HG03135 (cell line): Measurements from ENCODE around the gene MYO1G.
"Not testable (repeated sequence)": the region's sequence is repeated elsewhere in the genome, so short reads cannot be mapped to it uniquely, and the experiment has no call there.

Experiments used
- ATAC-seq: cut with Tn5 transposase; IDR thresholded peaks from one replicate; pipeline ENCODE4 v1.9.1; 2021; ENCODE audit warnings: mild to moderate bottlenecking, moderate library complexity; ENCODE audit not compliant: unreplicated experiment

MYO1G gene

GRCh38 chr7:44944821-44945220 lies 34.0 kb downstream of the MYO1G start:
- no peak for ATAC-seq

- no peak for ATAC-seq
Observed at GRCh38 chr7:44943631-44944030, 35.2 kb downstream of the MYO1G start.

- ATAC-seq = no peak
Observed at GRCh38 chr7:44937426-44937825, 41.4 kb downstream of the MYO1G start.

GRCh38 chr7:44936322-44936721 lies 42.5 kb downstream of the MYO1G start:
- no peak for ATAC-seq

GRCh38 chr7:44935583-44935982 lies 43.2 kb downstream of the MYO1G start:
- no peak for ATAC-seq

- no peak for ATAC-seq
Observed at GRCh38 chr7:44935016-44935415, 43.8 kb downstream of the MYO1G start.

- ATAC-seq = not testable (repeated sequence)
Observed at GRCh38 chr7:44934510-44934909, 44.3 kb downstream of the MYO1G start.

GRCh38 chr7:44930921-44931320 lies 47.9 kb downstream of the MYO1G start:
- ATAC-seq = no peak

- ATAC-seq = no peak
Observed at GRCh38 chr7:44922351-44922694, 56.5 kb downstream of the MYO1G start.

- ATAC-seq = no peak
Observed at GRCh38 chr7:44921607-44922350, 57.0 kb downstream of the MYO1G start.

- no peak for ATAC-seq
Observed at GRCh38 chr7:44920119-44920518, 58.7 kb downstream of the MYO1G start.

GRCh38 chr7:44918029-44918428 lies 60.8 kb downstream of the MYO1G start:
- ATAC-seq = no peak

GRCh38 chr7:44917465-44917864 lies 61.4 kb downstream of the MYO1G start:
- no peak for ATAC-seq

- ATAC-seq = no peak
Observed at GRCh38 chr7:44914992-44915607, 63.7 kb downstream of the MYO1G start.

GRCh38 chr7:44912775-44913347 lies 66.0 kb downstream of the MYO1G start:
- no peak for ATAC-seq
